Keratinocyte (primary cell): ENCODE measurements around the gene GRB2. TPM values are rescaled to one million over a fixed set of nuclear protein-coding genes. Genes with fewer than 3 reads are reported as not detected.

Source experiments
- DNase-seq: peaks from one replicate; pipeline ENCODE4 v3.0.0-alpha.2; 2011; ENCODE audit warnings: low read depth, missing footprints, low spot score
- FAIRE-seq: peaks from 2 replicates; lab custom pipeline; 2011; peaks lifted over from hg19 to GRCh38; lab: Jason Lieb, UNC
- H2AFZ ChIP-seq: 2 replicates; pipeline ENCODE4 v1.6.0; 2012; ENCODE audit warnings: low read length, control low read depth, inconsistent platforms; ENCODE audit not compliant: control insufficient read depth
- H3K27ac ChIP-seq: 2 replicates; pipeline ENCODE4 v1.5.1; 2011; ENCODE audit warnings: low read length; ENCODE audit not compliant: control insufficient read depth, insufficient read depth
- H3K27me3 ChIP-seq: 3 replicates; pipeline ENCODE4 v1.6.0; 2011; ENCODE audit warnings: low read length; ENCODE audit not compliant: control insufficient read depth, insufficient read depth; ENCODE audit errors: extremely low read depth
- H3K36me3 ChIP-seq, 2 experiments: 2 replicates in 1 of 2; 3 replicates in 1 of 2; pipeline ENCODE4 v1.5.1; 2011; ENCODE audit warnings: low read length in 2 of 2, mild to moderate bottlenecking in 1 of 2; ENCODE audit not compliant: control insufficient read depth in 2 of 2, insufficient read depth in 2 of 2; ENCODE audit errors: extremely low read depth in 1 of 2
- H3K4me1 ChIP-seq: 3 replicates; pipeline ENCODE4 v1.5.1; 2011; ENCODE audit warnings: low read length; ENCODE audit not compliant: control insufficient read depth, insufficient read depth; ENCODE audit errors: extremely low read depth
- H3K4me2 ChIP-seq: 3 replicates; pipeline ENCODE4 v1.6.0; 2011; ENCODE audit warnings: low read depth, low read length; ENCODE audit not compliant: control insufficient read depth, insufficient read depth; ENCODE audit errors: extremely low read depth
- H3K4me3 ChIP-seq, 3 experiments: fragments of 200-600 bp in 1 of 3; sonication (generic) in 1 of 3; 2 replicates in 2 of 3; 3 replicates in 1 of 3; pipeline ENCODE4 v1.5.1; 2011 to 2016; ENCODE audit warnings: low read length in 3 of 3, mild to moderate bottlenecking in 3 of 3, control low read depth in 2 of 3, inconsistent platforms in 1 of 3, low read depth in 1 of 3, mixed read lengths in 1 of 3, mixed run types in 1 of 3, moderate library complexity in 1 of 3; ENCODE audit not compliant: control insufficient read depth in 2 of 3, insufficient read depth in 2 of 3; ENCODE audit errors: extremely low read depth in 1 of 3
- H3K79me2 ChIP-seq: 2 replicates; pipeline ENCODE4 v1.6.0; 2012; ENCODE audit warnings: low read length; ENCODE audit not compliant: control insufficient read depth, insufficient read depth
- H3K9ac ChIP-seq: 3 replicates; pipeline ENCODE4 v1.6.0; 2011; ENCODE audit warnings: low read length; ENCODE audit not compliant: control insufficient read depth, insufficient read depth; ENCODE audit errors: extremely low read depth
- H3K9me1 ChIP-seq: 3 replicates; pipeline ENCODE4 v1.6.0; 2011; ENCODE audit warnings: low read length; ENCODE audit not compliant: control insufficient read depth, insufficient read depth; ENCODE audit errors: extremely low read depth
- H3K9me3 ChIP-seq: 2 replicates; pipeline ENCODE4 v1.5.1; 2012; ENCODE audit warnings: low read depth, low read length; ENCODE audit not compliant: control insufficient read depth
- H4K20me1 ChIP-seq: 3 replicates; pipeline ENCODE4 v1.6.0; 2011; ENCODE audit warnings: low read length; ENCODE audit not compliant: control insufficient read depth, insufficient read depth; ENCODE audit errors: extremely low read depth
- CTCF ChIP-seq, 3 experiments: IDR thresholded peaks in 1 of 3; conservative IDR thresholded peaks in 1 of 3; optimal IDR thresholded peaks in 1 of 3; 2 replicates in 2 of 3; 3 replicates in 1 of 3; pipeline versions ENCODE3 to v1.5.1; 2011; ENCODE audit warnings: low read length in 3 of 3, mild to moderate bottlenecking in 3 of 3, moderate library complexity in 2 of 3, control low read depth in 1 of 3, inconsistent platforms in 1 of 3; ENCODE audit not compliant: insufficient read depth in 2 of 3; ENCODE audit errors: extremely low read depth in 1 of 3
- EZH2 ChIP-seq: IDR thresholded peaks from one replicate; pipeline ENCODE4 v1.6.1; 2012; ENCODE audit warnings: inconsistent platforms, mild to moderate bottlenecking, low read length, moderate library complexity
- dilution Hi-C: fragments of 300-500 bp; cut with MboI; formaldehyde crosslinking; loops from one replicate; pipeline ENCODE4 v1.7.0; 2020; ENCODE audit warnings: low sequenced_read_pairs; ENCODE audit not compliant: extremely low pct_ligation_motif_present
- polyA plus RNA-seq, 5 experiments: library from polyadenylated mRNA; depleted of rRNA in 3 of 5; stranded (reverse) in 3 of 5; stranded (forward) in 1 of 5; unstranded in 1 of 5; fragments of >200 nt; gene quantifications; 1 replicate in 1 of 5; 2 replicates in 3 of 5; 3 replicates in 1 of 5; pipeline versions ENCODE4 v1.2.1 to v1.2.3, GENCODE V29; 2011 to 2012; ENCODE audit warnings: missing spikeins in 2 of 5, low read depth in 1 of 5, low replicate concordance in 1 of 5

The GRB2 gene
- polyA plus RNA-seq, 1 donor (not counting 4 experiments of a cell fraction or from before 2014, with no cell fraction given): 62.0 TPM

DNA sequence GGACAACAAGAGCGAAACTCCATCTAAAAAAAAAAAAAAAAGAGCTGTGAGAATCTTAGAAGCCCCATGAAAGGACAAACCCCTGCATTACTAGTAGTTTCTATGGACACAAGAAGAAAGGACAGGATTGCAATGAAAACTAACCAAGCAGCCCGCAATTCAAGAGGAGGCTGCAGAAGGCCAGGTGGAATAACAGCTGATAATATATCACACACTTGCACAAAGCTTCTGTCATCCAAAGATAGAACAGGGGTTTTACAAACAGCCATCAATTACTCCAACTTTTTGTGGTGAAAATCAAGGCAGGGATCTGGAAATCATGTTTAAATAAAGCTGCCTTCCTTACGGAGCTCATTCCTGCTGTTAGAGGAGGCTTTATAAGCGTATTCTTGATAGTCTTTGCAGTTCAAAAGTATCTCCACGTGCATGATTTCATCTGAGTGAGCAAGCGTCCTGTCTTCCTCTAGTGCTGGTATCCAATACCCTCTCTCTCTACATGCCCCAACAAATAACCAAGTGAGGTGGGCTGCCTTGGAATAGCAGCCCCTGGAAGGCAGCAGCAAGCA is 27.8 kb upstream of the GRB2 start:
- FAIRE-seq (no peak), DNase-seq (no peak)
- H3K27me3 ChIP-seq: no peaks in the 10 kb centered on the region

DNA sequence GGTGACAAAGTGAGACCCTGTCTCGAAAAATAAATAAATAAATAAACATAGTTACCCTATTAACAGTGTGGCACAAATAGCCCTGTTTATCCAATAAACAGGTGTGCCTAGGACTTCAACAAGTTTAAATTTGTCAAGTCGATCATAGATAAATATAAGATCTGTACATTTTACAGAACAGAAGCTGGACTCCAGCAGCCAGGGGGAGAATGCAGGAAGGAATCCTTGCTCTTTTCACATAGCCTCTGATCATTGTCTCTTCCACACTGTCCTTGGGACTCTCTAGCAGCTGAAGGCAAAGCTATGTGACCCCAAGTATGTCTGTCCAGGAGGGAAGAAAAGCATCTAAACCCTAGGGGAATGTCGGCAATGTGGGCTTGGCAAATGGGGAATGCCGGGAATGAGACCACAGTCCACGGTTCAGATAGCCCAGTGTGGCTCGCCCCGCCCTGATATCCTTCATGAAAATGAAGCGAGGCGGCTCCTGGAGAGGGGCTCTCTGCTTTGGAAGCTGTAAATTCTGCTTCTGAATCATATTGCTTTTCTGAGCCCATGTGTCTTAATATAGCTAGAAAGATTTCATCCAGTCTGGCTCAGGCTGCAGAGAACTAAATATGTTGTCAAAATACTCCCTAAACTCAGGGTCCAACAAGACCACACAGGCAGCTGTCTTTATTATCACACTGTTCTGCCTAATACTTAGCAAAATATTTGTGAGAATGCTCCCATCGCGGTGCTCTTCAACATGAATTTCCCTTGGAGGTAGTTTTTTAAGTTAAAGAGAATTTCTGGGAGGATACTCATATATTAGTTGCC is 24.9 kb upstream of the GRB2 start:
- Histone ChIP-seq H3K9me3 (no peaks in the 10 kb centered on the region), H3K79me2 (no peaks in the 10 kb centered on the region), H3K36me3 (no peaks in the 10 kb centered on the region), H3K27ac (no peak overlapping the region), H3K4me1 (peaks cover 20% of the 10 kb centered on the region), H3K4me3 (no peak overlapping the region), H3K9me1 (no peaks in the 10 kb centered on the region), H4K20me1 (no peaks in the 10 kb centered on the region), H3K27me3 (no peaks in the 10 kb centered on the region), H3K4me2 (no peak overlapping the region), H3K9ac (no peak overlapping the region), H2AFZ (no peak overlapping the region)
- TF ChIP-seq CTCF (optimal IDR thresholded peaks at IDR 0.05 in 1 of 3, IDR thresholded peaks at IDR 0.05 in 1 of 3, conservative IDR thresholded peaks at IDR 0.05 in 1 of 3; ENCODE audit: extremely low read depth in 1 of 3, insufficient read depth in 2 of 3, low read length in 3 of 3): no peak
- no peak for TF ChIP-seq EZH2
- DNase-seq: no peak
- dilution Hi-C loops: no loop called here
- no peak for FAIRE-seq

More for the DNA sequence above, 27.8 kb upstream of the GRB2 start:
- dilution Hi-C loops: no loop called here
- Histone ChIP-seq H2AFZ (no peak overlapping the region), H3K9me1 (no peaks in the 10 kb centered on the region), H3K27ac (no peak overlapping the region), H3K4me3 (no peak overlapping the region), H4K20me1 (no peaks in the 10 kb centered on the region), H3K9ac (no peak overlapping the region), H3K36me3 (no peaks in the 10 kb centered on the region), H3K9me3 (no peaks in the 10 kb centered on the region), H3K4me1 (peaks cover 18% of the 10 kb centered on the region), H3K79me2 (no peaks in the 10 kb centered on the region), H3K4me2 (no peak overlapping the region)
- TF ChIP-seq EZH2: no peak
- no peak for TF ChIP-seq CTCF (optimal IDR thresholded peaks at IDR 0.05 in 1 of 3, IDR thresholded peaks at IDR 0.05 in 1 of 3, conservative IDR thresholded peaks at IDR 0.05 in 1 of 3; ENCODE audit: extremely low read depth in 1 of 3, insufficient read depth in 2 of 3, low read length in 3 of 3)
